Fibroblast of lung (primary cell): Measurements from ENCODE around the gene NPC1L1. TPM values are rescaled to one million over a fixed set of nuclear protein-coding genes. Genes with fewer than 3 reads are reported as not detected.

ENCODE experiments used
- DNase-seq, 2 donors: peaks; one replicate each; pipeline versions ENCODE4 v3.0.0 to v3.0.0-alpha.2; 2010; ENCODE audit warnings: low read depth in 2 of 2
- H2AFZ ChIP-seq: 2 replicates; pipeline ENCODE4 v1.5.1; 2012; ENCODE audit warnings: low read length, control low read depth, inconsistent platforms
- H3K27ac ChIP-seq: 2 replicates; pipeline ENCODE4 v1.5.1; 2011; ENCODE audit warnings: low read length, control low read depth; ENCODE audit not compliant: insufficient read depth
- H3K27me3 ChIP-seq: 2 replicates; pipeline ENCODE4 v1.5.1; 2011; ENCODE audit warnings: mild to moderate bottlenecking, low read length; ENCODE audit not compliant: control insufficient read depth, insufficient read depth
- H3K36me3 ChIP-seq: 2 replicates; pipeline ENCODE4 v1.5.1; 2011; ENCODE audit warnings: low read length; ENCODE audit not compliant: control insufficient read depth, insufficient read depth
- H3K4me1 ChIP-seq: 2 replicates; pipeline ENCODE4 v1.5.1; 2011; ENCODE audit warnings: low read length; ENCODE audit not compliant: control insufficient read depth, insufficient read depth; ENCODE audit errors: extremely low read depth
- H3K4me2 ChIP-seq: 2 replicates; pipeline ENCODE4 v1.5.1; 2011; ENCODE audit warnings: low read length, control low read depth; ENCODE audit not compliant: insufficient read depth; ENCODE audit errors: extremely low read depth
- H3K4me3 ChIP-seq, 4 experiments: fragments of 200-600 bp in 1 of 4; sonication (generic) in 1 of 4; replicated peaks in 1 of 4; 2 replicates each; pipeline ENCODE4 v1.5.1; 2011 to 2016; ENCODE audit warnings: low read length in 4 of 4, low read depth in 3 of 4, mild to moderate bottlenecking in 3 of 4, control low read depth in 2 of 4, inconsistent platforms in 1 of 4, mixed read lengths in 1 of 4; ENCODE audit not compliant: insufficient read depth in 1 of 4; ENCODE audit errors: control extremely low read depth in 1 of 4
- H3K79me2 ChIP-seq: 2 replicates; pipeline ENCODE4 v1.5.1; 2012; ENCODE audit warnings: mild to moderate bottlenecking, low read length, inconsistent platforms; ENCODE audit not compliant: control insufficient read depth, insufficient read depth
- H3K9ac ChIP-seq: 2 replicates; pipeline ENCODE4 v1.5.1; 2011; ENCODE audit warnings: mild to moderate bottlenecking, low read length, control low read depth; ENCODE audit not compliant: insufficient read depth
- H3K9me3 ChIP-seq: 2 replicates; pipeline ENCODE4 v1.5.1; 2012; ENCODE audit warnings: low read depth, low read length; ENCODE audit not compliant: control insufficient read depth, insufficient read depth
- H4K20me1 ChIP-seq: 2 replicates; pipeline ENCODE4 v1.5.1; 2011; ENCODE audit warnings: low read length; ENCODE audit not compliant: control insufficient read depth, insufficient read depth; ENCODE audit errors: extremely low read depth
- EZH2 ChIP-seq: IDR thresholded peaks from 2 replicates; pipeline ENCODE4 v1.5.1; 2012; ENCODE audit warnings: low read length, control low read depth, mild to moderate bottlenecking; ENCODE audit errors: missing control alignments
- polyA plus RNA-seq, 2 donors: library from polyadenylated mRNA; depleted of rRNA in 1 of 2; stranded (reverse) in 1 of 2; unstranded in 1 of 2; fragments of >200 nt; gene quantifications; 2 replicates each; pipeline ENCODE4 v1.2.1, GENCODE V29; 2011 to 2012; ENCODE audit warnings: missing spikeins in 1 of 2
- total RNA-seq: library from RNA; depleted of rRNA; stranded (reverse); fragments of >200 nt; gene quantifications from 2 replicates; pipeline ENCODE4 v1.2.1, GENCODE V29; 2014
- TF ChIP-seq, protein P1 (sequence below), 2 donors: IDR thresholded peaks in 1 of 2; conservative IDR thresholded peaks in 1 of 2; 1 replicate in 1 of 2; 2 replicates in 1 of 2; pipeline ENCODE4 v1.5.1; 2011 to 2012; ENCODE audit warnings: low read length in 2 of 2, control low read depth in 1 of 2, inconsistent platforms in 1 of 2, low read depth in 1 of 2, mild to moderate bottlenecking in 1 of 2

Gene NPC1L1
- total and polyA plus RNA-seq, 2 donors (not counting 1 experiment from before 2014, with no cell fraction given), result under 0.01 to 0.05 TPM

DNA sequence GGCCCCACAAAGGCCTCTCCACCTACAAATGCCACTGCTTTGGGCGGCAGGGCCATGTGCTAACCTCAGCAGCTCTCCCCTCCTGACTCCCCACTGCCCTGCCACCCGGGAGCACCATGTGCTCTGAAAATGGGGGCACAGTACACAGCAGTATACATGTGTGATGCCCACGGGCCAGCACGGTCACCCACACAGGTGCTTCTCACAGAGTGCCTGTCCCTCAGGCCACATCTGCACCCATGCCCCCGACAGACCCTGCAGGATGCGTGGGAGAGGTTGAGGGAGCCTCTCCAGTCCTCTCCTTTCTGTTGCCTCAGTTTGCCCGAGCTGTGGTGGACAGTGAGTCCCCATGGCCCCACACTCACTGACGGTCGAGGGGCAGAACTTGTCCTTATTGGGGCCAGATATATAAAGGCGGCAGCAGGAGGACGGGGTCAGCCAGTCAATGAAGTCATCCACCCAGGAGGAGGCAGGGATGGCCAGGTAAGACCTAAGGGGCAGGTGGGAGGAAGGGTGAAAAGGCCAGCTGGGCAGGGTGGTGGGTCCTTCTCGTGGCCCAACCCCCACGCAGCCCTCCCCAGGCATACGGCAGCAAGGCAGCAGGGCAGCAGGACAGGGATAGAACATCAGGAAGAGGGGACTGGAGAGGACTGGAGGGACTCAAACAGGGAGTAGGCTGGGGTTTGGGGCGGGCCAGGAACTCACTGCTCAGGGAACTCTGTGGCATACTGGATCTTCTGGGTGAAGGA, 19.6 kb downstream of the NPC1L1 start:
- H3K27me3 ChIP-seq, result peaks cover 7% of the 10 kb centered on the region
- H3K79me2 ChIP-seq, result no peaks in the 10 kb centered on the region
- H3K36me3 ChIP-seq, result no peaks in the 10 kb centered on the region
- H2AFZ ChIP-seq, result no peak overlapping the region
- no peaks in the 10 kb centered on the region for H3K9me3 ChIP-seq
- H3K27ac ChIP-seq, result no peak overlapping the region
- no peak overlapping the region for H3K4me2 ChIP-seq
- H3K9ac ChIP-seq, result no peak overlapping the region
- no peaks in the 10 kb centered on the region for H4K20me1 ChIP-seq
- TF ChIP-seq, protein P1, sequence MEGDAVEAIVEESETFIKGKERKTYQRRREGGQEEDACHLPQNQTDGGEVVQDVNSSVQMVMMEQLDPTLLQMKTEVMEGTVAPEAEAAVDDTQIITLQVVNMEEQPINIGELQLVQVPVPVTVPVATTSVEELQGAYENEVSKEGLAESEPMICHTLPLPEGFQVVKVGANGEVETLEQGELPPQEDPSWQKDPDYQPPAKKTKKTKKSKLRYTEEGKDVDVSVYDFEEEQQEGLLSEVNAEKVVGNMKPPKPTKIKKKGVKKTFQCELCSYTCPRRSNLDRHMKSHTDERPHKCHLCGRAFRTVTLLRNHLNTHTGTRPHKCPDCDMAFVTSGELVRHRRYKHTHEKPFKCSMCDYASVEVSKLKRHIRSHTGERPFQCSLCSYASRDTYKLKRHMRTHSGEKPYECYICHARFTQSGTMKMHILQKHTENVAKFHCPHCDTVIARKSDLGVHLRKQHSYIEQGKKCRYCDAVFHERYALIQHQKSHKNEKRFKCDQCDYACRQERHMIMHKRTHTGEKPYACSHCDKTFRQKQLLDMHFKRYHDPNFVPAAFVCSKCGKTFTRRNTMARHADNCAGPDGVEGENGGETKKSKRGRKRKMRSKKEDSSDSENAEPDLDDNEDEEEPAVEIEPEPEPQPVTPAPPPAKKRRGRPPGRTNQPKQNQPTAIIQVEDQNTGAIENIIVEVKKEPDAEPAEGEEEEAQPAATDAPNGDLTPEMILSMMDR (conservative IDR thresholded peaks at IDR 0.05 in 1 of 2, IDR thresholded peaks at IDR 0.05 in 1 of 2; ENCODE audit: low read depth in 1 of 2, low read length in 2 of 2), result no peak
- no peak for TF ChIP-seq EZH2
- H3K4me1 ChIP-seq, result no peaks in the 10 kb centered on the region
- H3K4me3 ChIP-seq, result no peak overlapping the region
- DNase-seq, result no peak

DNA sequence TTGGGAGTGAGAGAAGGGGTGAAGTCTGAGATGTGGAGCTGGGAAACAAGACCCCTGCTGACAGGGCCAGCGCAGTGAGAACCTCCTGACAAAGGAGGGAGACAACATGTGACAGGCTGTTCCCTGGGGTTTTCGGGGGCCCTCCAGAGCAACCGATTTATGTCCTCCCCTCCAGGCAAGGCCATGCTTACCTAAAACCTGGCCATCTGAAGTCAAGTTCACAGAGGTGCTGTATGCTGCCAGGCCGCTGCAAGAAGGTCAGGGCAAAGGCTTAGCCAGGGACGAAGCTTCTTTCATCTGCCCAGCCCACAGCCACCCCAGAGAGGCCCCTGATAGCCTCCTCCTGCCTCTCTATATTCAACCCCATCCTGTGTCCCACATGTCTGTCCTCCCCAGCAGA, 20.6 kb downstream of the NPC1L1 start:
- Histone ChIP-seq H3K27me3 (peaks cover 7% of the 10 kb centered on the region), H3K36me3 (no peaks in the 10 kb centered on the region), H3K4me1 (no peaks in the 10 kb centered on the region), H3K27ac (no peak overlapping the region), H3K4me3 (no peak overlapping the region), H4K20me1 (no peaks in the 10 kb centered on the region), H3K4me2 (no peak overlapping the region), H3K9me3 (no peaks in the 10 kb centered on the region), H3K9ac (no peak overlapping the region), H3K79me2 (no peaks in the 10 kb centered on the region), H2AFZ (no peak overlapping the region)
- TF ChIP-seq EZH2, result no peak
- TF ChIP-seq, protein P1 (conservative IDR thresholded peaks at IDR 0.05 in 1 of 2, IDR thresholded peaks at IDR 0.05 in 1 of 2; ENCODE audit: low read depth in 1 of 2, low read length in 2 of 2), result no peak
- DNase-seq, result no peak

DNA sequence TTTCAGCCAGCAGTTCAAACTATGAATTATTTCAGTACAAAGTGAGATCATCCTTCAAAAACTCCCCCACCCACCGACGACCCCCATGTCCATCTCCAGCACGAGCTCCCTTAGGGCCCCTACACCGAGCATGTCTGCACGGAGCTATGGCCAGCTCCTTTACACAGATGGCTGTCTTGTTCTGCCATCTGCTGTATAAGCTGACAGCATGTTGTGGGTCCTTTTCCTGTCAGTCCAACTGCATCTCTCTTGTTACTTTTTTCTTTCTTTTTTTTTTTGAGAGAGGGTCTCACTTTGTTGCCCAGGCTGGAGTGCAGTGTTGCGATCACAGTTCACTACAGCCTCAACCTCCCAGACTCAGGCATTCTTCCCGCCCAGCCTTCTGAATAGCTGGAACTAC, 21.6 kb downstream of the NPC1L1 start:
- no peak overlapping the region for H3K27ac ChIP-seq
- no peaks in the 10 kb centered on the region for H4K20me1 ChIP-seq
- H3K79me2 ChIP-seq, result no peaks in the 10 kb centered on the region
- H3K4me1 ChIP-seq, result no peaks in the 10 kb centered on the region
- no peaks in the 10 kb centered on the region for H3K36me3 ChIP-seq
- no peak overlapping the region for H3K4me2 ChIP-seq
- H2AFZ ChIP-seq, result no peak overlapping the region
- no peak for TF ChIP-seq EZH2
- TF ChIP-seq, protein P1 (conservative IDR thresholded peaks at IDR 0.05 in 1 of 2, IDR thresholded peaks at IDR 0.05 in 1 of 2; ENCODE audit: low read depth in 1 of 2, low read length in 2 of 2), result no peak
- H3K27me3 ChIP-seq, result peaks cover 7% of the 10 kb centered on the region
- H3K9ac ChIP-seq, result no peak overlapping the region
- no peak for DNase-seq
- H3K9me3 ChIP-seq, result no peaks in the 10 kb centered on the region
- H3K4me3 ChIP-seq, result no peak overlapping the region
